CMK (cell line): ENCODE measurements around the gene TBL1Y.
"Not testable (repeated sequence)": the region's sequence is repeated elsewhere in the genome, so short reads cannot be mapped to it uniquely, and the experiment has no call there.

ENCODE experiments used
- DNase-seq: peaks from one replicate; pipeline ENCODE4 v3.0.0-alpha.2; 2010; ENCODE audit warnings: low read depth

TBL1Y gene

DNA sequence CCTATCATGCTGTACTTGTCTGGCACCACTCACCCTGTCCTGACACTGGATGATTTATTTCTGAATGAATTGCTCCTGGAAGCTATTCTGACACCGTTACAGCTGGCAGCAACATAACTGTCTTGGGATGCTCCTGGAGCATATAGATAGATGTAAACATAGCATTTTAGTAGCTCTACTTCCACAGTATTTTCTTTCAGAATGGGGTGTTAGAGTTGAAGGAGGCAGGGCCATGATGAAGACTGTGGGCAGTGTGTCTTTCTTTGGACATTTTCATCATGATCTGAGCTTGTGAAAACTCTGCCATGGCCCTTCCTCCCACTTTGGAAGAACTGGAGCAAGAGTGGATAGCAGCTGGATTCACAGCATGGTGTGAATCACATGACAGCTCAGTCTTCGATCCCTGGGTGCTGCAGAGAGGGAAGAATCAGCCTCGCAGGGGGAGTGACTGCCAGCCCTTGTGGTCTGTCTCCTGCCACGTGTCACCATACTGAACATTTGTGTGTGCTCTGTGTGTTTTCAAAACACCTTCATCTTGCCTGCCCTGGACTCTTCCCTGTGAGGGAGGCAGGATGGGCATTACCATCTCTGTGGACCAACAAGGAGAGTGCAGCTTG, 61.9 kb downstream of the TBL1Y start:
- no peak for DNase-seq

DNA sequence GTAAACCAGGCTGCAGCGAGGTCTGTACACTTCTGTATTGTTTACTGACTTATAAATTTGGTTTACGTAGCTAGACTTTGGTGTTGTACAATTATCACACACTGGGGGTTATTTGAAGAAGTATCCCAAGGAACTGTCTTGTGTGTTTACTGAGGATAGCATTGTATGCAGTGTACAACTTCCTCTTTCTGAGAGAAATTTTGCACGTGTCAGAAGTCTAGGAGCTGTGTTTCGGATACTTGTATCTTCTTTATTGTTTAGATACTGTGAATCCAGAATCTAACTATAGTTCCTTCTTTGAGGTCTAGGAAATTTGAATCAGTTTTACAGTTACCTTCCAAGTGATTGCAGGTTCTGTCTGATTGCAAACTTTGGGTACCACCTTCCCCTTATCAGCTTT, 64.5 kb downstream of the TBL1Y start:
- no peak for DNase-seq

DNA sequence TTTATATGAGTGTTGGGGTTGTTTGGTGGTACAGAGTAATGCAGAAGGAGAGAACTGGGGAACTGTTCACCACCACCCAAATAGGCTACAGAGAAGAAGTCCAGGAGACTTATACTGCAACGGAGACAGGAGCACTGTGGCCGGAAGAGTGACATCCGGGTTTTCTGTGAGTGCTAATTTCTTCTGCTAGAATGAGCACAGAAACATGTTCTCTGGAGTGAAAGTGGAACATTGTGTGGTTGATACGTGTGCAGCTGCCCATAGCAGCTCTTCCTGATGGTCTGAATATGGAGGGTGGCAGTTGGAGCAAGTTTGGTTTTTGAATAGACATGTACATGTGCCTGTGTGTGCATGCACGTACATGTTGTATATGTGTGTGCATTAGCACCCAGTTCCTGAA, 67.3 kb downstream of the TBL1Y start:
- no peak for DNase-seq

DNA sequence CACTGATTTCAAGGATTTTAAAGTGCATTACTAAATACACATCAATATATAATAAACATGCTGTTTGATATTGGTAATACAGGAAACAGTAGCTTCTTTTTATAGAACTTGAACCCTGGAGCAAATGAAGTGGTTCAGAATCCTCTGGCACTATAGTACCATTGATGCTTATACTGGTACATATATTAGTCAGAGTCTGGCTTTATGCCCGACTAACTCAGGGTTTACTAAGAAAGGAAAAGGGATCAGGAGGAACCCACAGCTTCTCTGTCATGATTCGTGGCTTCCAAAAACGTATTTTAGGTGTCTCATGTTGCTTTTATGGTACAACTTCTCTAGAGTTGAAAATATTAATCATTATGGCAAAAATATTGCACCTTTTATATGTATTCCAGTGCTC, 72.7 kb downstream of the TBL1Y start:
- no peak for DNase-seq

DNA sequence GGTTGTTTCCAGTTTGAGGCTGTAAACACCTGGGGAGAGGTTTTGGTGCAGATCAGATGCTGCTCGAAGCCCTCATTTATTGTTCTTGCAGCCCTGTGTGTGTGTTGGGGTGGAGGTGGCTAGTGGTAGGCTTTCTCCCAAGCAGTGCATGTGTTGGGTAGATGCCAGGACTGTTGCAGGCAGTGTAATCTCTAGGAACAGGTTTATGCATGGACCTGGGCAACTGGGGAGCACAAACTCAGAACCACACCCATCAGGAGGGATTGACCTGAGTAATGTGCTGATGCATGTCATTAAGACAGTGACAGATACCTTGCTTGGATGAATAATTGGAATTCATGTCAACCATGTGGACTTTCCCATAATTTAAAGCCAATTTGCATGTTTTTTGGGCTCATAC, 77.3 kb downstream of the TBL1Y start:
- no peak for DNase-seq

DNA sequence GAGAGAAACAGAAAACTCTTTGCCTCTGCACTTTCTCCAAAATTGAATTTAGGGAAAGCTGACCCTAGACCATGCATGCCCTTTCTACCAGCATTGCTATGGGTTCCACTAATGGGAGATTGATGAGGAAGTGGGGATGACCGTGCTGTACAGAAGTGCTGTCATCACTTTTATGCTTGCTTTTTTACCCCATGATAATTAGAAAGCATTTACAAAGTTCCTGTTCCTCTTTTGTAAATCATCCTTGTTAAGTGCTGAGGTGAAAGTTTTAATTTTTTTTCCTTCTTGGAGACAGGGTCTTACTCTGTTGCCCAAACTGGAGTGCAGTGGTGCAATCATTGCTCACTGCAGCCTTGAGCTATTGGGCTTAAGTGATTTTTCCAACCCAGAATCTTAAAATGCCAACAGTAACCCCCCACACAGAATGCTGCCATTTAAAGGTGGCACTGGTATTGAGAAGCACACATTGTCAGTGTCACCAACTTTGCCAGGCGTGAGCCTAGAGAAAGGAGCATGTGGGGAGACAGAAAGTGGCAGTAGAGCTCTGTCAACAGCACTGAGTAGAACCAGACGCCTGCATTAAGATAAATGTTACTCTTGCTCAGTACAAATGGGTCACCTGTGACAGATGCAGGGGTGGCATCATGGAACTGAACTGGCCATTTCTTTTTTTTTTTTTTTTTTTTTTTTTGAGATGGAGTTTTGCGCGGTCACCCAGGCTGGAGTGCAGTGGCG, 79.6 kb downstream of the TBL1Y start:
- DNase-seq, result no peak

DNA sequence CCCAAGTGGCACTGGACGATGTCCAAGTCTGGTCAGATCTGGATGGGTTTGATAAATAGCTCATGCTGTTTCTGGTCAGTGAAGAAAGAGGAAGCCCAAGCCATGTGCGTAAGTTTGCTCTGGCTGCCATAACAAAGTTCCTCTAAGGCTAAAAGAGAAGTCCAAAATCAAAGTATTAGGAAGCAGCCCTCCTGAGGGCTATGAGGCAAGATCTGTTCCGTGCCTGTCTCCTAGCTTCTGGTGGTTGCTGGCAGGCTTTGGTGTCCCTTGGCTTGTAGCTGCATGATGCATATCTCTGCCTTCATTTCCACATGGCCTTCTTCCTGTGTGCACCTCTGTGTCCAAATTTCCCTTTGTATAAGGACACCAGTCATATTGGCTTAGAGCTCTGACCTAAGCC, 81.5 kb downstream of the TBL1Y start:
- no peak for DNase-seq

DNA sequence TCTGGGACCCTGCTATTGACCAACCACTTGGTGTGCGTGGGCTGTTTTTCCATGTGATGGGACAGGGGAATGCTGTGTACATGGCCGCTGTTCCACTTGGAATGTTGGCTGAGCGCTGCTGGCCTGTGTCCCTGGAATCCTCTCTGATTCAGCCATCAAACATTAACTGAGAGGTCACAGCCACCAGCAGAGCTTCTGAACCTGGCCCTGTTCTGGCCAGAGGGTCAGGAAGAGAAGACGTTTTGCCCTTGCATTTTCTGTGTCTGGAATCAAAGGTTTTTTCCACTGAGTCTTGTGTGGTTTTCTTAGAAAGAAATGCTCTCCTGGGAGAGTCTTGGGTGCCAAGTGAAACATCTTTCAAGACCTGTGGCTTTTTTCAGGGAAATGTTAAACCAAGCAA, 85.5 kb downstream of the TBL1Y start:
- DNase-seq, result no peak

DNA sequence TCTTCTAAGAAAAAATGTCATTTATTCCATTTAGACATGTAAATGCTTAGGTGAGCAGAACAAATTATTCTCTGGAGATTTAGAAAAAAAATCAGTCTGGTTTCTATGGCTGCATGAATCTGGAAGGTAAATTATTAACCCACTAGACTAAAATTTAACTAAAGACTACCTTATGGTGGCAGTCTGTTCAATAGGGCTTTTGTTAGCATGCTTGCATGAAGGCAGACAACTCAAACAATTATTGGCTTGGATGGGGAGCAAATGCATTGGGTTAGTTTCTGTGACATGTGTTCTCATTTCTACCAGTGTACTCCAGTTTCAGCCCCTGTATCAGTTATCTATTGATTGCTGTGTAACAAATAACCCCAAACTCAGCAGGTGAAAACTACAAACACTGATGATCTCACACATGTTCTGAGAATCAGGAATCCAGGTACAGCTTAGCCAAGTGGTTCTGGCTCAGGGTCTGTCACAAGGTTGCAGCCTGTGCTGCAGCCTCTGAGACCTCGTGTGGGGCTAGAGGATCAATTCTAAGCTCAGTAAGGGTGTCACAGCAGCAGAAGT, 87.1 kb downstream of the TBL1Y start:
- no peak for DNase-seq

DNA sequence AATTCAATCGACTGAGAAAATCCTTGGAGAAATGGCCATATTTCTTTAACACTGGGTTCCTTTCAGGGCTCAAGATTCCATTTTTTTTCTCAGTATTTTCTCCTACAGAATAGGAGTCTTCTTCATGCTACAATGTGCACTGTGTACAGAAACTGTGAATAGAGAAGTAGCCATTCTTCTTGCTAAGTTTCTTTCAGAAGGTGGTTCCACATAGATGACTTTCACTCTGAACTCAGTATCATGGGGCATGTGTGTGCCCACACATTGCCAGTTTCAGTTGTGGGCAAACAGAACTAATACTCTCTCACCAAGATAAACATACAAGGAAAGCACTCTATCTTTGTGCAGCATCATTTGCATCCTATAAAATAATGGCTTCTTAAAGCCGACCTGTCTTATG, 89.4 kb downstream of the TBL1Y start:
- DNase-seq, result no peak

DNA sequence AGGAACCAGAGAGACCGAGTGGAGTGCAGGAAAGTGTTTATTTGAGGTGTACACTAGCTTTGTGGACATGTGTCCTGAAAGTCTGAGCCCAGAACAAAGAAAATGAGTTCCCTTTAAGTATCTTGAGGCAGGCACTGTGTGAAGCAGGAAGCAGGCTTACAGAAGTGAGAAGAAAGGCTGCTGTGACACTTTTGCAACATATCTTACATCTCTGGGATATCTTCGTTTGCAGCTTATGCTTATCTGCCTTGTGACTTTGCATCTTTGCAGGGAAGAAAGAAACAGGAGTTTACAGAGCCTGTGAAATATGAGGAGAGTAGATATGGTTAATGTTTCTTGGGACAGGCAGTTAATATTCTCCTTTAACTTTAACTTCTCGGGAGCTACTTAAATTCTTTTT, 92.1 kb downstream of the TBL1Y start:
- no peak for DNase-seq

DNA sequence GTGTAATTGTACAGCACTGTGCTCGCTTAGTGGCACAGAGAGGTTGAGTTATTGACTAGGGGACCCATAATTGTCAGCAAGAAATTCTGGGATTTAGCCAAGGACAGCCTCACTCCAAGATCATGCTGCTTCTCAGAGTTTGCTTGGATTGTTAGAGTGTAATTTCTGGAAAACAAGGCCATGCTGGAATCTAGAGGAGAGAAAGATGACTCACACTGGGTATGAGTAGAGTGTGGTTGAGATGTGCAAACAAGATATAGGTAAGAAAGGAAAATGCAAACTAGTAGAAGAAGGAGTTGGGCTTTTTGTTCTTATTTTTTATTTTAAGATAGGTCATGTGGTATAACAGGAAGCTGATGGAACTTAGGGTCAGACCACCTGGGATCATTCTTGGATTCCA, 97.4 kb downstream of the TBL1Y start:
- no peak for DNase-seq

DNA sequence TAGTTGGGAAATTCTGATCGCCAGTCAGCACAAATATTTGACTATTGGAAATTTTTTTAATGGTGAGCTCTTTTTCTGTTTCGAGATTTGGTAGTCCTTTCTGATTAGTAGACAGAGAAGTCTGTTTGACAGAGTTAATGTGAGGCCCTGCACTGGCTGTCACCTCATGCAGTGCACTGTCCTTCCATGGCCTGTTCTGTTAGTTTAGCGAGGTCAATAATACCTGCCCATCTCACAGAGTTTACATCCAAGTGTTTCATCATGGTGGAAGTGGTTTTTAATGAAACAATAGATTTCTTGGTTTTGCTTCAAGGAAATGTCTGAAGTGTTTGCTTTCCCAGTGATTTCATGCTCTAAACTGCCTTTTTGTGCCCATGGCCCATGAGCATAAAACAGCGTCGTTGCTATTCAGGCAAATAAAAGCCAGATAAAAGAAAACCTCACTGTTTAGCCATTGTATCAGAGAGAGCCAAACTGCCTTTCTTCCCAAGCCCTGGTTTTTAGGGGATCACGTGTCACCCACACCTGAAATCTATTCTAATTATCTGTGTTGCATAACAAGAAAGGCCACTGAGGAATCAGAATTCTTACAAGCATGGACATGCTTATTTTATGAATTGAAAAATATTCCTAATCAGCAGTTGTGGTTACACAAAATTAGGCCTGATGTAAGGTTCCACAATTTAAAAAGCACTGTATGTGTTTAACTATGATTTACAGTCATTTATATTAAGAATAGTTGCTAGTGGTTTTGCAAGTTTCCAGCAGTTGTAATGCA, 98.3 kb downstream of the TBL1Y start:
- no peak for DNase-seq

DNA sequence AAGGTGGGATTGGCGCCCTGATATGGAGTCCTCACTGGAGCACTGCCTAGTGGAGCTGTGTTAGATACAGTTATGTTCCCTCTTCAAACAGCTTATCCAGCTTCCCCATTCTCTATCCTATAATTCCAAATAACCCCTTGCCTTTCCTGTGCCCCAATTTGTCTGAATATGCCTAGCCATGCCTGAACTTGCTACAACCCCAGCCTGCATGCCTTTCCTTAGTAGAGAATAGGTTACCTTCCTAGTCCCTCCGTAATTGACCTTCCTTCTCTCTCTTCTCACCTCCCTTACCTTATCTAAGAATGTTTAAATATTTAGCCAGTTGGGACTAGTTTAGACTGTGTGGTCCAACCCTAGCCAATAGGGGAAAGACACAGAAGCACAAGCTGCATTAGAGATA, 102.6 kb downstream of the TBL1Y start:
- DNase-seq, result no peak

DNA sequence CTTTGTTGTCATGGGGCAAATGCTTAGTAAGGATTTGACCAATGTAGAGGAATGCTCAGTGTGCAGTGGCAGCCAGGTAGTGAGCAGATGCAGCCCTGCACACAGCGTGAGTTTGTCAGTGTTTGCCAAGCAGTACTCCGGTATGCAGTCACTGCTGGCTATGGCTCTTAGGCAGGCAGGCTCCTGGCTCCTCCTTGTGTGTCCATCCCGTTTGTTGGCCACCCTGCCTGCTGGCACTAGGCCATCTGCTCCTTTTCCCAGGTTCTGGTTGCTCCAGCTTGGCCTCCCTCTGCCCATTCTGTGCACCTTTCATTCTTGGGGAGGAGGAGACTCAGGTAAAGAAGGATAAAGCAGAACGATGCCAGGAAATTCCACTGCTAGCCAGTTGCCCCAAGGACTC, 106.0 kb downstream of the TBL1Y start:
- no peak for DNase-seq

DNA sequence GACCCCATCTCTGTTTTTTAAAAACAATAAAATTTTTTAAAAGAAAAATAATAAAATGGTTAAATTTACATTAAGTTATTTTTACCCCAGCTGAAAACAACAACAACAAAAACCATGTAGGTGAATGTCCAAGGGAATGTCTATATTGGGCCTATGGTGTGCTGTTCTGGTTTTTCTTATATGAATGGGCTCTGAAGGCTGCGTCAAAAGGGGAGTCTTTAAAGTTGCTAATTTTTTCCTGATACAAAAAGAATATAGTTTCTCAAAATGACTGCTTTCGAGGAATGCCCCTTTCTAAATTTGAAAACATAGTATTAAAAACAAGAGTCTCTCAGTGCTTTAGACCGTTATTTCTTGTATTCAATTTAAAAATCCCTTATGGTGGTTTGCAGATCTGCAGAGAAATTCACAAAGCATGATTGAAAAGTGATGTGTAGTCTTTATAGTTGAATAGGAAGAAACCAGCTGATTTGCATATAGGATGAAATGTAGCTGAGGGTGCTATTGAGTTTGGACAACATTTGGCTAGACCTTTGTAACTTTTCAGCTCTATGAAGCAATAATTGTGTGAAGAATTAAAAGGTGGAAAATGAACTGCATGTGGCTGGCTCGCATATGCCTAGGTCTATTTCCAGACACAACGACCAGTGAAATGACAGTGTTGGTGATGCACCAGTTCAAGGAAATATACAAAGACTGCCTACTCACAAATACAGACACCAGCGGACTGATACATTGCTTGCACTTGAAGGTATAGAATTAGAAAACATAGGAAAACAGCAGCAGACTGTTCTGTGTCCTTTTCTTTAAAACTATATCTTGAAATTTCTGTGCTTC, 107.0 kb downstream of the TBL1Y start:
- no peak for DNase-seq

DNA sequence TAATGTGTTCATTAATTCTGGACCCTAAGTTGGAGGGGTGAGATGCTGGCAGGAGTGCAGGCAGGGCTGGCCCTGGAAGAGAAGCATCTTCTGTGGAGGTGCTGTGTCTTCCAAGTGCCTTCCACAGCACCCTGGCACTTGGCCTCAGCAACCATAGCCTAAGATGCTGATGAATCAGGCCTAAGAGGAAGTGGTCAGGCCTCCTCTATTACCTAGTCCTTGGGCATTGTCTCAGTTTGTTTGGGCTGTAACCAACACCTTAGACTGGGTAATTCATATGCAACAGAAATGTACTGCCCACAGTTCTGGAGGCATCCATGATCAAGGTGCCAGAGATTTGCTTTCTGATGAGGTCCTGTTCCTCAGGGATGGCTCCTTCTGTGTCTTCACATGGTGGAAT, 128.5 kb downstream of the TBL1Y start:
- DNase-seq, result no peak

DNA sequence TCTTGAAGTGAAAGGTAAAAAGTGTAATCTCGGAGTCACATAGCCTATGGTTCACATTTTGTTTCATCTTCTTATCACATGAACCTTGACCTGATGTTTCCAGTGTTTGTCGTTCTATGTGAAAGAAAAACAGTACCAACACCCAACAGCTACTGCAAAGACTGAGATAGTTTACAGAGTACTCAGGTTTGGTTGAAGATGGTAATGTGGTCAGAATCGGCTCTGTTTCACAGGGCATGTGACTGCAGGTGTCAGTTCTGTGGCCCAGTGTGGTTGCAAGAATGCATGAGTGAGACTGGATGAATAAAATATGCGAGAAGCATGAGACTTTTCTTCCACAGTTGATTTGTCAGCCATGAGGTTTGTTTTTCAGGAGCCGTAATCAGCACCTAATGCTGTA, 130.2 kb downstream of the TBL1Y start:
- no peak for DNase-seq

DNA sequence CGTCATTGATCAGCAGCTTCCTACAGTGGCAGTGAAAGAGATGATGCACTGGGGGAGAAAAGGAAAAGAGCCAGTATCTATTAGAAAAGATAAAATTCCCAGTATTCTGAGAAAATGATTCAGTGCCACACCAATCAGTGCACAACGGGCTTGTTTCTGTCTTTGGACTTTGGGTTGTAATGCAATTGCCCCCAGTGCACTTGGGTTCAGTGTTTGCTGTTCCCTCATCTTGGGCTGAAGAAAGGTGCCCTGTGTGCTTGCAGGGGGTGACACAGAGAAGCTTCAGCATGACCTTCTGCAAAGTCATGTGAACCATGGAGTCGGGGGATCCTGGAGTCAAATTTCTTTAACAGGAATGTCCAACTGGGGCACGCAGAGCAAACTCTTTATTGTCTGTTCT, 131.5 kb downstream of the TBL1Y start:
- DNase-seq, result no peak

DNA sequence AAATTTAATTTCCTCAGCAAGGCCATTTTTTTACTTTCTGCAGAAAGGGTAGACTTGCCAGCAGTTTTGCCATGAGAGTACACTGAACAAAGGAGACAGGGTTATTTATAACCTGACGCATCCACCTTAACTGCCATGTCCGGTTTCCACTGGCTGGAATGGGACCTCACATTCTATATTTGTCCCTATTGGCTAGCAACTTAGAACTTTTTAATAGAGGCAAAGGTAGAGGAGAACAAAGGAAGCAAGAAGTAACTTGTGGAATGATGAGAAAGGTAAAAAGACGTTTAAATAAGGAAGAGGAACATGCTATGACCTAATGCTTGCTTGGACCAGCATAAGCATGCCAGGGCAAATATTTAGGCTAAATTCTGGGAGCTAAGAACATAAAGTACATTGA, 142.0 kb downstream of the TBL1Y start:
- DNase-seq, result not testable (repeated sequence)

DNA sequence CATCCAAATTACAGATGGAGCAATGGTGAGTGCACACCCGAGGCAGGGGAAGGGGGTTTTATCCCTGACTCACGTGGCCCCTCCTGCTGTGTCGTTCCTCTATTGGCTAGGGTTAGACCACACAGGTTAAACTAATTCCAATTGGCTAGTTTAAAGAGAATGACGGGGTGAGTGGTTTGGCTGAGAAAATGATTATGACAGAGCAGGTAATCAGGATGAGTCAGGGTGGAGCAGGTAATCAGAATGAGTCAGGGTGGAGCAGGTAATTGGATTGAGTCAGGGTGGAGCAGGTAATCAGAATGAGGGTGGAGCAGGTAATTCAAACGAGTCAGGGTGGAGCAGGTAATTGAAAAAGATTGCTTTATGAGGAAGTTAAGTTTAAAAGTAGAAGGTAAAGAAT, 146.4 kb downstream of the TBL1Y start:
- DNase-seq, result no peak

DNA sequence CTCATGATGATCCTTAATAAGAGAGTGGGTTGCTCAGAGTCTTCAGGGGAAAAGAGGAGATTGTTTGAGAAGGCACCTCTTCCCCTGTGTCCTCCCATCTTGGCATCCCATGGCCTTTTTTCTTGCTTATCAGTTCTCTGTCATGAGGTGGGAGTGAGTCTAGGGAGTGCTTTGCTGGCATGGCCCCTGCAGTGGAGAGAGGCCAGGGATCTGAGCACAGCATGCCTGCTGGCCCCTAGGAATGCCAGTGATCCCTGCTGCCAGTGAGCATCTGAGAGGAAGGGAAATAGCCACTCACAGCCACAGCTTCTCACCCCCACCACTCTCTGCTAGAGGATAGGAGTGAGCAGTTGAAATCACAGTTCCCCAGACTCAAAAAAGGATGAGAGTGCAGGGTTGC, 168.2 kb downstream of the TBL1Y start:
- no peak for DNase-seq
